ENCODE data around the gene GIMAP8. TPM values are rescaled to one million over a fixed set of nuclear protein-coding genes. Genes with fewer than 3 reads are reported as not detected.

Gene GIMAP8
- total RNA-seq, 2 experiments from 2014 or later: 21.5 to 22.3 TPM

- Mint-ChIP-seq H3K9me3 (ENCODE audit: insufficient read depth) (no peaks in the 10 kb centered on the region), H3K27me3 (ENCODE audit: low read depth) (no peaks in the 10 kb centered on the region), H3K4me3 (no peak overlapping the region), H3K36me3 (ENCODE audit: low read depth) (peaks cover 9% of the 10 kb centered on the region), H3K4me1 (ENCODE audit: low read depth) (peaks cover 56% of the 10 kb centered on the region), H3K27ac (no peak overlapping the region)
- CTCF ChIA-PET: interaction anchor here (1.1 to 1.7 kb wide), 4 partner anchors 8 to 327 kb away, joined by 3 to 5 read pairs (median 4); no protein-coding TSS in a partner anchor
- DNase-seq: no peak
- POLR2A ChIA-PET: no interaction called here
- no peak for ATAC-seq
These were observed 20.7 kb upstream of the GIMAP8 start for GRCh38 chr7:150429699-150430098.

- Mint-ChIP-seq H3K4me3 (no peak overlapping the region), H3K27ac (no peak overlapping the region), H3K36me3 (ENCODE audit: low read depth) (peaks cover 9% of the 10 kb centered on the region), H3K27me3 (ENCODE audit: low read depth) (no peaks in the 10 kb centered on the region), H3K4me1 (ENCODE audit: low read depth) (peaks cover 64% of the 10 kb centered on the region), H3K9me3 (ENCODE audit: insufficient read depth) (no peaks in the 10 kb centered on the region)
- DNase-seq (no peak), ATAC-seq (no peak)
- ChIA-PET POLR2A (interaction anchor here (0.6 kb wide), 2 partner anchors 30 to 42 kb away, joined by 3 read pairs; no protein-coding TSS in a partner anchor), CTCF (interaction anchor here (1.4 to 1.7 kb wide), 3 partner anchors 9 to 326 kb away, joined by 3 to 4 read pairs (median 3); no protein-coding TSS in a partner anchor)
These were observed 19.9 kb upstream of the GIMAP8 start for GRCh38 chr7:150430465-150431085.

- Mint-ChIP-seq H3K27ac (peak overlapping the region; percentile 26), H3K4me1 (ENCODE audit: low read depth) (peaks cover 69% of the 10 kb centered on the region), H3K4me3 (no peak overlapping the region), H3K27me3 (ENCODE audit: low read depth) (no peaks in the 10 kb centered on the region), H3K9me3 (ENCODE audit: insufficient read depth) (no peaks in the 10 kb centered on the region), H3K36me3 (ENCODE audit: low read depth) (peaks cover 12% of the 10 kb centered on the region)
- ChIA-PET POLR2A (no interaction called here), CTCF (interaction anchor here (1.3 to 3.2 kb wide), 4 partner anchors 10 to 345 kb away, joined by 3 to 18 read pairs (median 7); partner anchors contain the start of gene GIMAP8)
- ATAC-seq: no peak
- no peak for DNase-seq
These were observed 18.4 kb upstream of the GIMAP8 start for GRCh38 chr7:150431839-150432658.

- peak overlapping the region; percentile 73 for H3K4me3 Mint-ChIP-seq
- ChIA-PET CTCF (interaction anchor here (0.7 to 3.2 kb wide), 14 partner anchors 9 to 344 kb away, joined by 3 to 18 read pairs (median 3); partner anchors contain the start of gene GIMAP8), POLR2A (interaction anchor here (0.5 to 1.1 kb wide), 5 partner anchors 28 to 414 kb away, joined by 3 to 4 read pairs (median 3); a partner anchor contains a TSS)
- peaks cover 62% of the 10 kb centered on the region for H3K4me1 Mint-ChIP-seq (ENCODE audit: low read depth)
- H3K9me3 Mint-ChIP-seq (ENCODE audit: insufficient read depth): no peaks in the 10 kb centered on the region
- DNase-seq (no peak), ATAC-seq (peak; percentile 41)
- H3K36me3 Mint-ChIP-seq (ENCODE audit: low read depth): peaks cover 12% of the 10 kb centered on the region
- peak overlapping the region; percentile 90 for H3K27ac Mint-ChIP-seq
- H3K27me3 Mint-ChIP-seq (ENCODE audit: low read depth): no peaks in the 10 kb centered on the region
These were observed 17.2 kb upstream of the GIMAP8 start for GRCh38 chr7:150432915-150433892.

- Mint-ChIP-seq H3K4me3 (peak overlapping the region; percentile 73), H3K4me1 (ENCODE audit: low read depth) (peaks cover 56% of the 10 kb centered on the region), H3K27ac (peak overlapping the region; percentile 90), H3K9me3 (ENCODE audit: insufficient read depth) (no peaks in the 10 kb centered on the region), H3K27me3 (ENCODE audit: low read depth) (no peaks in the 10 kb centered on the region), H3K36me3 (ENCODE audit: low read depth) (peaks cover 12% of the 10 kb centered on the region)
- ATAC-seq (no peak), DNase-seq (no peak)
- POLR2A ChIA-PET: interaction anchor here (0.6 to 1.1 kb wide), 2 partner anchors 48 to 81 kb away, joined by 3 to 4 read pairs; no protein-coding TSS in a partner anchor
- CTCF ChIA-PET: interaction anchor here (1.1 to 3.2 kb wide), 8 partner anchors 10 to 328 kb away, joined by 3 to 18 read pairs (median 4); partner anchors contain the start of gene GIMAP8
These were observed 16.2 kb upstream of the GIMAP8 start for GRCh38 chr7:150434240-150434639.

- no peak overlapping the region for H3K4me3 Mint-ChIP-seq
- H3K4me1 Mint-ChIP-seq (ENCODE audit: low read depth): peaks cover 57% of the 10 kb centered on the region
- ATAC-seq: no peak
These were observed 15.4 kb upstream of the GIMAP8 start for GRCh38 chr7:150435047-150435389.

GRCh38 chr7:150435390-150436073 lies 14.9 kb upstream of the GIMAP8 start:
- ChIA-PET POLR2A (no interaction called here), CTCF (no interaction called here)
- Mint-ChIP-seq H3K27ac (no peak overlapping the region), H3K36me3 (ENCODE audit: low read depth) (peaks cover 20% of the 10 kb centered on the region), H3K27me3 (ENCODE audit: low read depth) (no peaks in the 10 kb centered on the region), H3K4me1 (ENCODE audit: low read depth) (peaks cover 60% of the 10 kb centered on the region), H3K9me3 (ENCODE audit: insufficient read depth) (peaks cover 5% of the 10 kb centered on the region), H3K4me3 (no peak overlapping the region)
- ATAC-seq (no peak), DNase-seq (no peak)

More at GRCh38 chr7:150435047-150435389, 15.4 kb upstream of the GIMAP8 start:
- ChIA-PET CTCF (interaction anchor here (3.0 to 3.2 kb wide), 2 partner anchors 13 to 14 kb away, joined by 9 to 18 read pairs; partner anchors contain the start of gene GIMAP8), POLR2A (no interaction called here)
- no peak for DNase-seq
- peak overlapping the region; percentile 16 for H3K27ac Mint-ChIP-seq
- H3K36me3 Mint-ChIP-seq (ENCODE audit: low read depth): peaks cover 17% of the 10 kb centered on the region
- H3K9me3 Mint-ChIP-seq (ENCODE audit: insufficient read depth): peaks cover under 1% of the 10 kb centered on the region
- H3K27me3 Mint-ChIP-seq (ENCODE audit: low read depth): no peaks in the 10 kb centered on the region

- Mint-ChIP-seq H3K4me1 (ENCODE audit: low read depth) (peaks cover 33% of the 10 kb centered on the region), H3K4me3 (no peak overlapping the region), H3K27me3 (ENCODE audit: low read depth) (no peaks in the 10 kb centered on the region), H3K27ac (no peak overlapping the region), H3K9me3 (ENCODE audit: insufficient read depth) (peaks cover 21% of the 10 kb centered on the region), H3K36me3 (ENCODE audit: low read depth) (peaks cover 29% of the 10 kb centered on the region)
- ATAC-seq (peak; percentile 57), DNase-seq (no peak)
- CTCF ChIA-PET: interaction anchor here (0.6 to 1.4 kb wide), 5 partner anchors 9 to 127 kb away, joined by 3 to 6 read pairs (median 3); partner anchors contain the start of gene GIMAP4
- POLR2A ChIA-PET: interaction anchor here (1.4 kb wide), 1 partner anchor 9 kb away, joined by 3 read pairs; no protein-coding TSS in a partner anchor
These were observed 10.5 kb upstream of the GIMAP8 start for GRCh38 chr7:150439967-150440366.

- Mint-ChIP-seq H3K36me3 (ENCODE audit: low read depth) (peaks cover 26% of the 10 kb centered on the region), H3K4me3 (no peak overlapping the region)
These were observed 8.9 kb upstream of the GIMAP8 start for GRCh38 chr7:150441524-150441923.

GRCh38 chr7:150442811-150443210 lies 7.6 kb upstream of the GIMAP8 start:
- POLR2A ChIA-PET: no interaction called here

More at GRCh38 chr7:150441524-150441923, 8.9 kb upstream of the GIMAP8 start:
- no peak overlapping the region for H3K27ac Mint-ChIP-seq
- no peaks in the 10 kb centered on the region for H3K27me3 Mint-ChIP-seq (ENCODE audit: low read depth)
- H3K9me3 Mint-ChIP-seq (ENCODE audit: insufficient read depth): peaks cover 21% of the 10 kb centered on the region
- ATAC-seq: no peak
- CTCF ChIA-PET: no interaction called here
- peaks cover 23% of the 10 kb centered on the region for H3K4me1 Mint-ChIP-seq (ENCODE audit: low read depth)
- POLR2A ChIA-PET: no interaction called here
- no peak for DNase-seq

More at GRCh38 chr7:150442811-150443210, 7.6 kb upstream of the GIMAP8 start:
- Mint-ChIP-seq H3K27me3 (ENCODE audit: low read depth) (no peaks in the 10 kb centered on the region), H3K4me3 (no peak overlapping the region), H3K4me1 (ENCODE audit: low read depth) (peaks cover 35% of the 10 kb centered on the region), H3K27ac (no peak overlapping the region), H3K36me3 (ENCODE audit: low read depth) (peaks cover 26% of the 10 kb centered on the region), H3K9me3 (ENCODE audit: insufficient read depth) (peaks cover 21% of the 10 kb centered on the region)
- DNase-seq: no peak
- CTCF ChIA-PET: no interaction called here
- ATAC-seq: no peak
